ENCODE measurements around the gene EPB41L3. TPM values are rescaled to one million over a fixed set of nuclear protein-coding genes. Genes with fewer than 3 reads are reported as not detected.

EPB41L3 gene
- polyA plus RNA-seq, 1 donor (not counting 4 experiments of a cell fraction or from before 2014, with no cell fraction given), result 0.39 TPM

GRCh38 chr18:5468394-5468793 is 75.4 kb downstream of the EPB41L3 start:
- Histone ChIP-seq H3K4me3 (ENCODE audit: control insufficient read depth in 2 of 3, extremely low read depth in 1 of 3, insufficient read depth in 2 of 3, low read depth in 1 of 3, low read length in 3 of 3) (no peak overlapping the region), H3K9ac (ENCODE audit: control insufficient read depth, extremely low read depth, insufficient read depth, low read length) (no peak overlapping the region), H3K79me2 (ENCODE audit: control insufficient read depth, insufficient read depth, low read length) (no peaks in the 10 kb centered on the region), H4K20me1 (ENCODE audit: control insufficient read depth, extremely low read depth, insufficient read depth, low read length) (no peaks in the 10 kb centered on the region), H3K9me1 (ENCODE audit: control insufficient read depth, extremely low read depth, insufficient read depth, low read length) (no peaks in the 10 kb centered on the region), H3K36me3 (ENCODE audit: control insufficient read depth in 2 of 2, extremely low read depth in 1 of 2, insufficient read depth in 2 of 2, low read length in 2 of 2) (no peaks in the 10 kb centered on the region), H3K27ac (ENCODE audit: control insufficient read depth, insufficient read depth, low read length) (no peak overlapping the region), H2AFZ (ENCODE audit: control insufficient read depth, low read length) (no peak overlapping the region), H3K4me2 (ENCODE audit: control insufficient read depth, extremely low read depth, insufficient read depth, low read depth, low read length) (no peak overlapping the region), H3K9me3 (ENCODE audit: control insufficient read depth, low read depth, low read length) (no peaks in the 10 kb centered on the region), H3K4me1 (ENCODE audit: control insufficient read depth, extremely low read depth, insufficient read depth, low read length) (peaks cover 9% of the 10 kb centered on the region), H3K27me3 (ENCODE audit: control insufficient read depth, extremely low read depth, insufficient read depth, low read length) (no peaks in the 10 kb centered on the region)
- DNase-seq (ENCODE audit: low read depth, low spot score) (no peak), FAIRE-seq (no peak)
- TF ChIP-seq EZH2 (IDR thresholded peaks at IDR 0.05; ENCODE audit: low read length), result no peak
- TF ChIP-seq CTCF (optimal IDR thresholded peaks at IDR 0.05 in 1 of 3, IDR thresholded peaks at IDR 0.05 in 1 of 3, conservative IDR thresholded peaks at IDR 0.05 in 1 of 3; ENCODE audit: extremely low read depth in 1 of 3, insufficient read depth in 2 of 3, low read length in 3 of 3), result no peak
- dilution Hi-C loops (cut with MboI; ENCODE audit: extremely low pct_ligation_motif_present, low sequenced_read_pairs), result no loop called here

GRCh38 chr18:5467671-5468070 is 76.1 kb downstream of the EPB41L3 start:
- Histone ChIP-seq H2AFZ (ENCODE audit: control insufficient read depth, low read length) (no peak overlapping the region), H3K27me3 (ENCODE audit: control insufficient read depth, extremely low read depth, insufficient read depth, low read length) (no peaks in the 10 kb centered on the region), H3K36me3 (ENCODE audit: control insufficient read depth in 2 of 2, extremely low read depth in 1 of 2, insufficient read depth in 2 of 2, low read length in 2 of 2) (no peaks in the 10 kb centered on the region), H3K4me1 (ENCODE audit: control insufficient read depth, extremely low read depth, insufficient read depth, low read length) (peaks cover 11% of the 10 kb centered on the region), H3K9me1 (ENCODE audit: control insufficient read depth, extremely low read depth, insufficient read depth, low read length) (no peaks in the 10 kb centered on the region), H3K4me3 (ENCODE audit: control insufficient read depth in 2 of 3, extremely low read depth in 1 of 3, insufficient read depth in 2 of 3, low read depth in 1 of 3, low read length in 3 of 3) (no peak overlapping the region), H3K4me2 (ENCODE audit: control insufficient read depth, extremely low read depth, insufficient read depth, low read depth, low read length) (no peak overlapping the region), H3K27ac (ENCODE audit: control insufficient read depth, insufficient read depth, low read length) (no peak overlapping the region), H3K9me3 (ENCODE audit: control insufficient read depth, low read depth, low read length) (no peaks in the 10 kb centered on the region), H3K9ac (ENCODE audit: control insufficient read depth, extremely low read depth, insufficient read depth, low read length) (no peak overlapping the region), H3K79me2 (ENCODE audit: control insufficient read depth, insufficient read depth, low read length) (no peaks in the 10 kb centered on the region), H4K20me1 (ENCODE audit: control insufficient read depth, extremely low read depth, insufficient read depth, low read length) (no peaks in the 10 kb centered on the region)
- DNase-seq (ENCODE audit: low read depth, low spot score) (no peak), FAIRE-seq (no peak)
- TF ChIP-seq CTCF (optimal IDR thresholded peaks at IDR 0.05 in 1 of 3, IDR thresholded peaks at IDR 0.05 in 1 of 3, conservative IDR thresholded peaks at IDR 0.05 in 1 of 3; ENCODE audit: extremely low read depth in 1 of 3, insufficient read depth in 2 of 3, low read length in 3 of 3) (no peak), EZH2 (IDR thresholded peaks at IDR 0.05; ENCODE audit: low read length) (no peak)
- dilution Hi-C loops (cut with MboI; ENCODE audit: extremely low pct_ligation_motif_present, low sequenced_read_pairs), result no loop called here

Data from keratinocyte (primary cell).